Cortex of kidney (tissue), 1 donor: Measurements from ENCODE around the gene STK4.

Experiments
- DNase-seq: peaks from one replicate; lab custom pipeline; 2025; lab: John Stamatoyannopoulos, UW

STK4 gene

DNA sequence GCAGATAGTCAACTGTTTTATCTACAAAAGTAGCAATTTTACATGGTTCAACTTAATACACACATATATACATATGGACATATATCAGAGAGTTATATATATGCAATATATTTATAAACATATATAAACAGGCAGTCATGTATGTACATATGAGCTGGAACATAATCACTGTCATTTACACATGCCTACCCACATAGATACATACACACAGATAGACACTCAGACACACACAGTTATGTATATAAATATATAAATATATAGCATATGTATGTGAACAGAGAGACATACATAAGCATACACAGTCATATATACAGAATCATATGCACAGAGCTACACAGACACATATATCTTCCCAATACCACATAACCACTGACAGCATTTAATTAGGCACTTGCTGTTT lies 146.4 kb downstream of the STK4 start:
- no peak for DNase-seq

DNA sequence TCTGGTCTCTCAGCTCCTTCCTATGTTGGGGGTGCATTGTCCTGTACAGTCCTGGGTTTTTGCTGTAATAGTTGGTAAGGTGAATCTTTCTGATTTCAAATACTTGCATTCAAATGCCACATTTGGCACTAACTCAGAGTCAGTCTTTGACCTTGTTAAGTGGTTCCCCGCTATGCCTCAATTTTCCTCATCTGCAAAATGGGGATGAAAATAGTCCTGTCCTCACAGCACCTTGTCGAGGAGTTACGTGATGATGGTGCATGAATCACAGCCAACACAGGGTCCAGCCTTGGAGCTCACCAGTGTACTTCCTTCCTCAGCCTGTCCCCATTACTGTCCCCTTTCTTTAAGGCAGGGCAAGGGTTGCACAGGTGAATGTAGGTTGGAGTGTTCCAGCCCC lies 147.6 kb downstream of the STK4 start:
- DNase-seq: no peak

DNA sequence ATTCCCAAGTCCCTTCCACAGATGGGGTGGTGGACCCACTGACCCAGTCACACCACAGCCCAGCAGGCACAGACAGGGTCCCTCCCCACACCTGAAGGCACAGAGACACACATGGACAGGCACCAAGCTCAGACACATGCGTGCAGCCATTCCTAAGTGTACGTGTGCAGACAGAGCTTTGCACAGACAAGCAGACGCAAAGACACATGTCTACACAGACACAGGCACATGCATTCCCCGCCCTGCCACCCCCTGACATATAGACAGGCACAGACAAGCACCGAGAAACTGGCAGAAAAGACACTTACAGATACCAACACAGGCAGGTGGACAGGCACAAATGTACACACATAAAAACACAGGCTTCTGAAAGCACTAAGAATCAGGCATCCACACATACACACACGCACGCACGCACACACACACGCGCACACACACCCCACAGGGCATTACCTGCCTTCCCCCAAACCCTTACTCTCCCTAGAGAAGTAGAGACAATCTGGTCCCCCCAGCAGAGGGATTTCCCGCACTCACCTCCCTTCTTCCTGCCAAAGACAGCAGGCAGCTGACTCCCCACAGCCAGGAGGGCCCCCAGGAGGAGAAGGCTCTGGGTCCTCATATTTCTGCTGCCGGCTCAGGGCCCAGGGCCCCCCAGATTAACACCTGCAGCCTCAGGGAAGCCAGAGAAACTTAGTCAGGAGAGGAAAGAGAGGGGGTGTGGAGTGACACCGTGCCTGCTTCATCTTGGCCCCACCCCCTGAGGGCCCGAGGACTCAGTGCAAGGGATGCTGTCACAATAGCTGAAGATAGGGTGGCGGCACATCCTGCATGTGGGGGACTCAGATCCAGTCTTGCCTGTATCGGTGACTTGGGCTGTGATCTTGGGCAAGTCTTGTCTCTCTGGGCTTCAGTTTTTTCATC lies 148.4 kb downstream of the STK4 start, which contains the start of gene WFDC5:
Gene WFDC5 (minus strand): TSS at position 710 of the 921 bp plus-strand sequence. CDS start 91 bp downstream, at position 619.
- no peak for DNase-seq

DNA sequence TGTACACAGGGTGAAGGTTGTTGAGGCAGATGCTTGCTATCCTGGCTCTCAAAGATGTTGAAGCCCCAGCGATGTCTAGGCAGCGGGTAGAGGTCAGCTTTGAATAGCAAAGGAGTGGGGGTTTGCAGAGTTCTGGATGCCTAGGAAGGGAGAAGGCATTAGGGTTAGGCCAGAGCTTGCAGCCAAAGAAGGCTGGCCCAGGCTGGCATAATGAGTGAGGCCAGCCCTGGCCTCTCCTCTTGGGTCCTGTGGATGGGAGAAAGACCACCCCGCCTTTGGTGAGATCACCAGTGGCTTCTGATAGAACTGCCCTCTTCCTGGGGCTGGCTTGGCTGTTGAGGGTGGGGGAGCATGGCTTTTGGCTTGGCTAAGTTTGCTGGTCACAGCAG lies 149.1 kb downstream of the STK4 start:
- no peak for DNase-seq

DNA sequence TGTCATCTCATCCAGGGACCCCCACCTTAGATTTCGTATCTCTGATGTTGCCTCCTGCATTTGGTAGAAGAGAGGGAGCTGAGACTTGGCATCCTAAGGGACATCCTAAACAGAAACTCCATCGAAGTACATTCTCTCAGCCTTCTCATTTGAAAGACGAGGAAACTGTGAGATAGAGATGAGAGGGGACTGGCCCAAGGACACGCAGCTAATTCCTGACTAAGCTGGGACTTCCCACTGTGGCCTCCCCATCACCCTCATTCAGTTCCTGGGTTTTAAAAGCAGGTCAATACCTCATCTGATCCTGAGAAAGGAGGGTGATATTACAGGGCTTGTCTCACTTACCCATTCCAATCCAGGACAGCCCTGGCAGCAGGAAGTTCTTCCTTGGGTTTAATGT lies 149.5 kb downstream of the STK4 start:
- no peak for DNase-seq

DNA sequence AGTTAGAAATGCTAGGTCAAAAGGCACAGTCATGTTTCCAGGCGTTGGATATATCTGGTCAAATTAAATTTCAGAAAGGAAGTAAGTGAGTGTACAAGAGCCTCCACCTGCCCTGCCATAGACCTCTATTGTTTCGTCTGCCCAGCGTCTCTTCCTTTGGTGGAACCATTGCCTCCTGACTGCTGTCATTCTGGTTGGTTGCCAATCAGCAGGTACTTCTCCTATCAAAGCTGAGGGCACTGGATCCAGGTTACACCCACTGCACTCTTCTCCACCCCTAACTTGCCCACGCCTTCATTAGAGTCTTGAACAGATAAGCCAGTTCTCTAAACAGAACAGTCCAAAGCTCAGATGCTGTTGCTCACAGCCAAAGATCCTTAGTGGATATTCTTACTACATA lies 151.3 kb downstream of the STK4 start:
- DNase-seq: no peak

DNA sequence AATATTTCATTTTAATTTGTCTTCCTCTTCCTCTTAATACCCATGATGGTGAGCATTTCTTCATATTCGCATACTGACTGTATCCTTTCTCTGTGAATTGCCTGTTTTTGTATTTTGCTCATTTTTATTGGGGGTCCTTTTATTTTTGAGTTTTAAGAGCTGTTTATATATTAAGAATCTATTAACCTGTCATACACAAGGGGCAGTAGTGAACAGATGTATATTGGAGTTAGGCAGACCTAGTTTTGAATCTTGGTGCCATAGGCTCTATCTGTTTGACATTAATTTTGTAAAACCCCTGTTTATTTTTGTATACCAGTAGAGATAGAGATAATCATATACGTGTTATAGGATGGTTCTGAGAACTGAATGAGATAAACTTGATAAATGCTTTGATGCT lies 151.7 kb downstream of the STK4 start:
- no peak for DNase-seq

DNA sequence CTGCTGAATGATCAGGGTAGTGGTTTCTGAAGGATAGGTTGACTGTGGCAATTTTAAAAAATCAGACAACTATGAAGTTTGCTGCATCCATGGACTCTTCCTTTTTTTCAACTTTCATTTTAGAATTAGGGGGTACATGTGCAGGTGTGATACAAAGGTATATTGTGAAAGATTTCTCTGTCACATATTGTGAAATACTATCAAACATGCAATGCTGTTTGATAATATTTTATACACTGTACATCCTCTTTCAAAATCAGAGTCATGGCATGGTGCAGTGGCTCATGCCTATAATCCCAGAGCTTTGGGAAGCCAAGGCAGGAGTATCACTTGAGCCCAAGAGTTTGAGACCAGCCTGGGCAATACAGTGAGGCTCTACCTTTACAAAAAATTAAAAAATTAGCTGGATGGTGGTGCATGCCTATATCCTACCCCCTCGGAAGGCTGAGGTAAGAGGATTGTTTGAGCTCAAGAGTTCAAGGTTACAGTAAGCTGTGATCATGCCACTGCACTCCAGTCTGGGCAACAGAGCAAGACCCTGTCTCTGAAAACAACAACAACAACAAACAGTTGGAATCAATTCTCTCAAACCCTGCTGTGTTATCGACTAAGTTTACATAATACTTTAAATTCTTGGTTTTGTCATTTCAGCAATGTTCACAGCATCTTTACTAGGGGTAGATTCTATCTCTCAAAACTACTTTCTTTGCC lies 153.4 kb downstream of the STK4 start:
- no peak for DNase-seq

DNA sequence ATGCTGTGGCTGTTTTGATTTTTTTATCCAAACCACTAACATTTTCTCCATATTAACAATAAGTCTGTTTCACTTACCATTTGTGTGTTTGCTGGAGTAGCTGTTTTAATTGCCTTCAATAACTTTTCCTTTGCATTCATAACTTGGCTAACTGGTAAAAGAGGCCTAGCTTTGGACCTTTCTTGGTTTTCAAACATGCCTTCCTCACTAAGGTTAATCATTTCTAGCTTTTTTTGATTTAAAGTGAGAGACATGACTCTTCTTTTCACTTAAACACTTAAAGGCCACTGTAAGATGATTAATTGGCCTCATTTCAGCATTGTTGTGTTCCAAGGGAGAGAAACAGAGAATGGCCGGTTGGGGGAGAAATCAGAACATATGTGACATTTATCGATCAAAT lies 155.1 kb downstream of the STK4 start:
- no peak for DNase-seq

DNA sequence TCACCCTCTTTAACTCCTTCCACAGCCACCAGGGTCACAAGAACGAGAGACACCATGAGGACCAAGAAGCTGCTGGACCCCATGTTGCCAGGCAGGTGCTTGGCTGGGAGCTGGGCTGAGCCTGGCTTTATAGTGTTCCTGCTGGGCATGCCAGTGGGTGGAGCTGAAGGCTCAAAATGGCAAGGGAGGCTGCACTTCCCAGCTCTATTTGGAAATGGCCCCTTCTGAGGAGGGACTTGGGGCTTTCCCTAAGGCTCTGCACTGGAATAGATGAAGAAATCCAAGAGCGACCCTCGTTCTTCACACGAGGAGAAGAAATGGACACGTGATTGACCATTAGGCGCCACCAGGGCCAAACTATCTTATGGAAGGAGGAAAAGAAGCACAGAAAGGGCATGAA lies 158.1 kb downstream of the STK4 start, which contains the start of gene WFDC12:
Gene WFDC12 (minus strand): TSS at position 101 of the 400 bp plus-strand sequence. CDS start 18 bp downstream, at position 83.
- no peak for DNase-seq

DNA sequence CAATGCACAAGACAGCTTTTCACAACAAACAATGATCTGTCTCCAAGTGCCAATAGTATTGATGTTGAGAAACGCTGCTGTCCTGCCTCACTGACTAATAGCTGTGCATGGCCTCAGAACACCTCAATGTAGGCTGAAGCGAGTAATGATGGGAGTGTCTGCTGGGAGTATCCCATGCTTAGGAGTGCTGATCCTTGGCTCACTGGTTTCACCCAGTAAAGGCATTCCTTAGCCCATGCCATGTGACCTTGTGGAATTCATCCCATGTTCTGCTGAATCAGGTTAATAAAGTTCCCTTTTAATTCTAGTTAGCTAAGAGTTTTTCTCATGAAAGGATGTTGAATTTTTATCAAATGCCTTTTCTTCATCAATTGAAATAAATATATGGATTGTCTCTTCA lies 161.8 kb downstream of the STK4 start:
- DNase-seq: no peak
